M059J (cell line): ENCODE measurements around the gene LTB. TPM values are rescaled to one million over a fixed set of nuclear protein-coding genes. Genes with fewer than 3 reads are reported as not detected.

Experiments
- DNase-seq: peaks from one replicate; pipeline ENCODE4 v3.0.0-alpha.2; 2012; ENCODE audit warnings: low read depth
- total RNA-seq: library from RNA; depleted of rRNA; stranded (reverse); fragments of >200 nt; shearing (Covaris generic); gene quantifications from 2 replicates; pipeline ENCODE4 v1.2.3, GENCODE V29; 2014

Gene LTB
- total RNA-seq, 1 experiment from 2014 or later = 2.1 TPM

DNA sequence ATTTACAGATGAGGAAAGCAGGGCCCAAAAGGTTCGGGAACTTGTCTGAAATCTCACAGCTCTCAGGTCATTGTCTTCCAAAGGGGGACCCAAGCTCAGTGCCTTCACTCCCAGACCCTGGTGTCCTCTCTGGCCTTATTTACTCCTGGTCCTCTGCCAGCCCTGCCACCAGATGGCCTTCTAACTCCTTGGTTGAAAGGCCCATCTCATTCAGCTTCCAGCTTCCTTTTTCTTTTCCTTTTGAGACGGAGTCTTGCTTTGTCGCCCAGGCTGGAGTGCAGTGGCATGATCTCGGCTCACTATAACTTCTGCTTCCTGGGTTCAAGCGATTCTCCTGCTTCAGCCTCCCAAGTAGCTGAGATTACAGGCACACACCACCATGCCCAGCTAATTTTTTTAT, 30.9 kb downstream of the LTB start:
- peak; percentile 75 for DNase-seq

GRCh38 chr6:31548544-31548873, 33.7 kb downstream of the LTB start:
- DNase-seq = no peak

DNA sequence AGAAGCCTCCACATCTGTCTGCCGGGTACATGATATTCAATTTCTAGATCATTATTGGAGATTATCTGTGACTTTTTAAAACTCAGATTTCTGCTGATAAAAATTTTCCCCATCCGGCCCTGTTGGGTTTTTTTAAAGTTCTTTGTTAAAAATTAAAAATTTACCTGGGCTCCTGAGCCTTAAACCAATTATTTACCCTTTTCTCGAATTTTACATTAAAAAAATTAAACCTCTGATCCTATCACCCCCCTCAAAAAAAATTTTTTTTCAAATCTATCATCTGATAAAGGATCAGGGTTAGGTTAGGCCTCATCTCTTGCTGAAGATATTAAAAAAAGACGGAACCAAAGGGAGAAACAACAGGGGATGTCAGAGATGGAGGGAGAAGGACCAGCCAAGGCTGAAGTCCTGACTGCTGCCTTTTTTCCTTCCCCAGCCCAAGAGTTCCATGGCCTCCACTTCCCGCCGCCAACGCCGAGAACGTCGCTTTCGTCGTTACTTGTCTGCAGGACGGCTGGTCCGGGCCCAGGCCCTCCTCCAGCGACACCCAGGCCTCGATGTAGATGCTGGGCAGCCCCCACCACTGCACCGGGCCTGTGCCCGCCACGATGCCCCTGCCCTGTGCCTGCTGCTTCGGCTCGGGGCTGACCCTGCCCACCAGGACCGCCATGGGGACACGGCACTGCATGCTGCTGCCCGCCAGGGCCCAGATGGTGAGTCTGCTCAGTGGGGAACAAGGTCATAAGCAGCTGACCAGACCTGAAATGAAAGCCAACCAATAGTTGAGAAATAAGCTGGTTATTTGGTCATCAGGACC, 34.3 kb downstream of the LTB start:
- no peak for DNase-seq

DNA sequence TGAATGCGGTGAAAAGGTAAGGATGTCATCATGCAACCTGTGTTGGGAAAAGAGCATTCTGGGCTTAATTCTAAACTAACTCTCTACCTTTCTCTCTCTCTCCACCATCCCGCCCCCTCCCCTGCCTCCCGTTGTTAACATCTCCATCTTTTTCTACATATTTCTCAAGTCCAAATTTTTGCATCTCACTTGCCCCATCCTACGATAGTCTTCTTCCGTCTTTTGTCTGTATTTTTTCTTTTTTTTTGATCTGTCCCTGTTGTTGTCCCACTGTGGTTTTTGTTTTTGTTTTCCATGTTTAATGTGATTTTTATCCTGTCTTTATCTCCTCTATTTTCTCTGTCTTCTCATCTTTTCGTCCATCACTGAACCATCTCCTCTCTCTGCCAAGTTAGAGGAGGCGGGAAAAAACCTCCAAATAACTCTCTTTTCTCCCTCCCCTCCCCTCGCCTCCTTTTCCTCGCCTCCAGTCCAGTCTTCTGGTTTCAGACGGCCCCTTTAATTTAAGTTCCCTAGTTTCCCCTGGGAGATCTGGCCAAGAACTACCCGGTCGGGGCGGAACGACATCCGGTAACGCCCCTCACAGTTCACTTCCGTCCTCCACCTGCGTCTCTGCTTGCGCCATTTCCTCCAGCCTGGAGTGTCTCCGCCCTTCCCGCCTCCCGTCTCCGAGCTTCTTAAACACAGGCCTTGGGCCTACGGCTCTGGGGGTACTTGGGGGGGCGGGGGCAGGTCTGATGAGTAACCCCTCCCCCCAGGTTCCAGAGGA, 35.1 kb downstream of the LTB start, which contains the start of gene NFKBIL1:
Gene NFKBIL1, plus strand, starts transcription at position 651 of the 769 bp plus-strand sequence. Its CDS starts 87 bp downstream, at position 738.
- peak; percentile 98 for DNase-seq

DNA sequence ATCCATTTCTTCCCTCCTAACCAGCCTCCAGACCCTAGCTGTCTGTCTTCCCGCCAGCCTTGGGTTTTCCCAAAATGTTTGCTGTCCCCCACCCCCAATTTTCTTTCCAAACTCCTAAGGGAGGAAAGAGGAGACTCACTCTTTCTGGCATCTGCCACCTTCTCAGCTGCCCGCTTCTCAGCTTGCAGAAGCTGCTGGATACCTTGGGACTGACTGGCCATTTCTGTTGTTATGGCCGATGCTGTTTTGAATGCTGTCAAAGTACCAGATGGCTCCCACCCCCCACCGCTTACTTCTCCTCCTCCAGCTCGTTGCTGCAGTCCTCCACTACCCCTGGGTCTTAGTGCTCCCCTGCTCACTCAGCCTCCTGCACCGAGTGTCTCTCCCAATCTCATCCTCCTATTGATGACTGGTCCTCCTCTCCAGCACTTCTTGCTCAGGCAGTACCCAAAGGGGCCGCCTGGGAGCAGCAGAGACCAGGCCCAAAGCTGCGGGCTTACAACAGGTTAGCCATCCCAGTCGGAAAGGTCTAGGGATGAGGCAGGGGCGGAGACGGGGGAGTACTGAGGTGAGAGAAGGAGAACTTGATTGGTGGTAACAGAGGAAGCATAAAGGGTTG, 35.8 kb downstream of the LTB start, which contains the start of gene ATP6V1G2:
Gene ATP6V1G2, minus strand, starts transcription at position 270 of the 619 bp plus-strand sequence. Its CDS starts 49 bp downstream, at position 221.
- peak; percentile 93 for DNase-seq

- no peak for DNase-seq
Measured at GRCh38 chr6:31545291-31545690, 36.9 kb downstream of the LTB start.

- DNase-seq = no peak
Measured at GRCh38 chr6:31544676-31545075, 37.5 kb downstream of the LTB start.

GRCh38 chr6:31543639-31544038, 38.6 kb downstream of the LTB start:
- DNase-seq = no peak

GRCh38 chr6:31541658-31542521, 40.3 kb downstream of the LTB start, which contains the start of gene DDX39B:
DDX39B (minus strand) TSS chr6:31542003; CDS start chr6:31540532, 1,471 bp downstream.
- DNase-seq = peak; percentile 98

DNA sequence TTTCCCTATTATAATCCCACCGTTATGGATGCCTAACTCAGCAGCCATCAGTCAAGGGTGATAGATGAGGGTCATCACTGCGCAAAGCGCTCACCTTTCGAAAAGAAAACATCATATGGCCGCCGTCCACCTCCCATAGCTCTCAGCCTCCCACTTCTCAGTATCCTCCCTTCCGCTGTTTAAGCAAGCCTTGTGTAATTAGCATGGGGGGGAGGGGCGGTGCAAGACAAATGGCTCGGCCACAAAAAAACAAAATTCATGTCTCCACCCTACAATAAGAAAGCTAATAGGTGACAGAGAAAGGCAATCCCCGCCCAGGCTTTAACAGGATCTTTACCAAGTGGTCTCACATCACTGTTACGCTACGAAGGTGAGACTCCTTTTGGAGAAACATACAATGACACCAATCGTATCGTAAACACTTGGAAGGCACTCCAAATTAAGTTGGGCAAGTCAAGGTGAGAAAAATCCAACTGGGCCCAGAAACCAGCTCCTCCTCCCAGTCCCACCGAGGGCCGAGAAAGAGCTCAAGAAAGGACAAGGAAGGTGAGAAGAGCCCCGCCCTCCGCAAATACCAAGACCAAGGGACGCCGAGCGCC, 41.1 kb downstream of the LTB start:
- peak; percentile 66 for DNase-seq

GRCh38 chr6:31540640-31541039, 41.6 kb downstream of the LTB start:
- no peak for DNase-seq

DNA sequence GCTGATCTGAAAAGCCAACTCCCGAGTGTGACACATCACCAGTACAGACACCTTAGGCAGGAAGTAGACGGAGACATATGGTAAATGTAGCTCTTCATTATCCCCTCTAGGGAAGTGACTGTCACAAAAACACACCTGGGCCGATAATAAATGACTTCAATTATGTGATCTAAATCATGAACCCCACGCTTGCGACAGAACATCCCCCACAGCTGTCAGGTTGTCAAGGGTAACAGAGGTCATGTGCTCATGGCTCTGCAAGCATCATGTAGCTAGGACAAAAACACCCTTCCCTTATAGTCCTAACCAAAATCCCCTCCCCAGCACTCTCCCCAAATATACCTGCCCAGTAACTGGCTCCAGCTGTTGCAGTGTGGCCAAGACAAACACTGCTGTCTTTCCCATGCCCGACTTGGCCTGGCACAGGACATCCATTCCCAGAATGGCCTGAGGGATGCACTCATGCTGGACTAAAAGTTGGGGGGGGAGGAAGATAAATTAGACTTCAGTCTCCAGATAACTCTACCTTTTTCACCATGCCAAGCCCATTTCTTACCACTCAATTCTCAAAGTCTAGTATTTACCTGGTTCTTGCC, 43.3 kb downstream of the LTB start:
- no peak for DNase-seq

- no peak for DNase-seq
Measured at GRCh38 chr6:31535538-31536324, 46.5 kb downstream of the LTB start.

DNA sequence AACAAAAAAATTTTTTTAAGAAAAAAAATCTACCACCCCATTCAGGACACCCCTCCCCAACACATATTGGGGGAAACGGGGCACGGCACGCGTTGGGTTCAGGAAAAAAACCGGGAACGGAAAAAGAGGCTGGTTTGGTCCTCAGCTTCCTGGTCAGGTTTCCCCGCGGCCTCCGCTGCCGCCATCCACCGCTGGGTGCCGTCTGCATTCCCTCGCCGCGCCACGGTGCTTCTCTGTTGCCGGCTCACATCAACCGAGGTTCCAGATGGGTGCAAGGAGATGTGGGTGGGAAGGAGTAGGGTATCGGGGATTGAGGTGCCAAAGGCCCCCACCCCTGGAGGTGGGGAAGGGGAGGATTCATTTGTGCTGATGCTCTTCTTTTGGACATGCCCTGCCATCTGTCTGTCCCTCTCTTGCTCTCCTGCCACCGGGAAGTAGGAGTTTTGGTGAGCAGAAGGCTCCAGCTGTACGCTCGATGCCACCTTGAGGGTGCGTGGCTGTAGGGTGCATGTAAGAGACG, 47.6 kb downstream of the LTB start:
- no peak for DNase-seq

DNA sequence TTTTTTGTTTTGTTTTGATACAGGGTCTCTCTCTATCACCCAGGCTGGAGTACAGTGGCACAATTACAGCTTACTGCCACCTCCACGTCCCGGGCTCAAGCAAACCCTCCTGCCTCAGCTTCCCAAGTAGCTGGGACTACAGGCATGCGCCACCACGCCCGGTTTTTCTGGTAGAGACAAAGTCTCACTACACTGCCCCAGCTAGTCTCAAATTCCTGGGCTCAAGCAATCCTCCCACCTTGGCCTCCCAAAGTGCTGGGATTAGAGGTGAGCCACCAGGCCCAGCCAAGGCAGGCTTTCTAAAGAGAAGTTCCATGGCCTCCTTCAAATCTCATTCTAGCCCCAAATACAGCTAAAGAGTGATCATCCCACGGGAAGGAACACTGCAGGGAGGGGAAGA, 48.2 kb downstream of the LTB start:
- DNase-seq = no peak

GRCh38 chr6:31533455-31533841, 48.8 kb downstream of the LTB start:
- DNase-seq = no peak

GRCh38 chr6:31532644-31533454, 49.4 kb downstream of the LTB start:
- DNase-seq = no peak

DNA sequence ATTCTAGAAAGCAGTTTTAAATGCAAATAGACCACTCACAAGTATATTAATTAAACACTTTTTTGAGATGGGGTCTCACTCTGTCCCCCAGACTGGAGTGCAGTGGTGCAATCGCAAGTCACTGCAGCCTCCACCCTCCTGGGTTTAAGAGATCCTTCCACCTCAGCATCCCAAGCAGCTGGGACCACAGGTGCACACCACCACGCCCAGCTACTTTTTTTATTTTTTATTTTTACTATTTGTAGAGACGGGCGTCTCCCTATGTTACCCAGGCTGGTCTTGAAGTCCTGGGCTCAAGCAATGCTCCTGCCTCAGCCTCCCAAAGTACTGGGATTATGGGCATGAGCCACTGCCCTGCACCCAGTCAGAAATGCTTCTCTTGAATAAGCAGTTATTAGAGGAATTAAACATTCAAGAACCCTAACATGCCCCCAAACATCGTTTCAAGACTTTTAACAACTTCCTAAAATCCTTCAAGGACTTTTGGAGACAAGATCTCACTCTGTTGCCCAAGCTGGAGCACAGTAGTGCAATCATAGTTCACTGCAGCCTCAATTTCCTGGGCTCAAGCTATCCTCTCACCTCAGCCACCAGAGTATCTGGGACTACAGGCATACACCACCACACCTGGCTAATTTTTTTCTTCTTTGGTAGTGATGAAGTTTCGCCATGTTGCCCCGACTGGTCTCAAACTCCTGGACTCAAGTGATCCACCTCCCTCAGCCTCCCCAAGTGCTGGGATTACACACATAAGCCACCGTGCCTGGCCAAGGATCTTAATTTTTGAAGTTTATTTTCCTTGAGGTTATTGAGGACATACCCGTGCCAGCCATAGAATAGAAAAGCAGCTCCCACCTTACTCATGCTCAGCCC, 50.2 kb downstream of the LTB start:
- DNase-seq = no peak
